GM12878 (cell line): ENCODE measurements around the gene ANKRD11. TPM values are rescaled to one million over a fixed set of nuclear protein-coding genes. Genes with fewer than 3 reads are reported as not detected.

Source experiments
- ATAC-seq: fragments of 200-7000 bp; cut with Tn5 transposase; 3 replicates; pipeline ENCODE4 v1.9.1; 2020; ENCODE audit warnings: mild to moderate bottlenecking, moderate library complexity
- BruUV-seq: library from RNA; stranded (reverse); fragments of 400-500 nt; replicated peaks from 2 replicates; lab custom pipeline; 2021; lab: Mats Ljungman, UMichigan
- CTCF ChIA-PET: fragments of 300-600 bp; sonication (Branson Sonifier 250); formaldehyde crosslinking; extraction: SDS; loops from one replicate; lab custom pipeline; 2021; ENCODE audit warnings: inconsistent platforms; lab: Yijun Ruan, JAX
- POLR2A ChIA-PET: fragments of 350-600 bp; formaldehyde crosslinking; extraction: SDS; loops from one replicate; lab custom pipeline; 2021; ENCODE audit warnings: inconsistent platforms; lab: Charles Lee
- RAD21 ChIA-PET: fragments of 300-600 bp; sonication (Branson Sonifier 250); formaldehyde crosslinking; loops from one replicate; lab custom pipeline; 2023; ENCODE audit warnings: antibody characterized with exemption; ENCODE audit not compliant: unreplicated experiment; lab: Charles Lee
- SMC1A ChIA-PET: fragments of 300-600 bp; sonication (Branson Sonifier 250); formaldehyde crosslinking; loops from one replicate; lab custom pipeline; 2023; ENCODE audit not compliant: unreplicated experiment, uncharacterized antibody; lab: Charles Lee
- DNase-seq: peaks from one replicate; pipeline ENCODE4 v3.0.0-alpha.2; 2011; ENCODE audit warnings: low read depth, low spot score
- FAIRE-seq: peaks from 3 replicates; lab custom pipeline; 2011; peaks lifted over from hg19 to GRCh38; lab: Jason Lieb, UNC
- H2AFZ ChIP-seq: 2 replicates; pipeline ENCODE4 v1.6.0; 2011; ENCODE audit warnings: low read depth, low read length, control low read depth; ENCODE audit not compliant: control insufficient read depth
- H3K27ac ChIP-seq: 2 replicates; pipeline ENCODE4 v1.5.1; 2011; ENCODE audit warnings: control low read depth; ENCODE audit not compliant: control insufficient read depth, insufficient read depth
- H3K27me3 ChIP-seq, 2 experiments: replicated peaks in 1 of 2; 2 replicates each; pipeline versions ENCODE4 v1.6.0 to v1.6.1; 2011; ENCODE audit warnings: low read length in 1 of 2; ENCODE audit not compliant: control insufficient read depth in 2 of 2, insufficient read depth in 2 of 2
- H3K36me3 ChIP-seq, 2 experiments: 2 replicates each; pipeline ENCODE4 v1.5.1; 2011; ENCODE audit warnings: low read length in 1 of 2; ENCODE audit not compliant: control insufficient read depth in 2 of 2, insufficient read depth in 2 of 2
- H3K4me1 ChIP-seq: 2 replicates; pipeline ENCODE4 v1.6.1; 2011; ENCODE audit warnings: mild to moderate bottlenecking, low read length, moderate library complexity, mixed read lengths; ENCODE audit not compliant: control insufficient read depth, insufficient read depth
- H3K4me2 ChIP-seq: 2 replicates; pipeline ENCODE4 v1.6.0; 2011; ENCODE audit warnings: control low read depth; ENCODE audit not compliant: control insufficient read depth, insufficient read depth
- H3K4me3 ChIP-seq: fragments of 200-600 bp; sonication (generic); 2 replicates; pipeline ENCODE4 v1.5.1; 2016
- H3K79me2 ChIP-seq: 2 replicates; pipeline ENCODE4 v1.6.0; 2011; ENCODE audit warnings: low read length; ENCODE audit not compliant: control insufficient read depth, insufficient read depth
- H3K9ac ChIP-seq: 2 replicates; pipeline ENCODE4 v1.8.0; 2011; ENCODE audit warnings: low read length, control low read depth, mixed read lengths; ENCODE audit not compliant: control insufficient read depth, insufficient read depth
- H3K9me3 ChIP-seq: replicated peaks from 3 replicates; pipeline ENCODE4 v1.5.1; 2011; ENCODE audit warnings: mild to moderate bottlenecking, low read length; ENCODE audit not compliant: control insufficient read depth, insufficient read depth
- H4K20me1 ChIP-seq: 2 replicates; pipeline ENCODE4 v1.6.0; 2011; ENCODE audit not compliant: control insufficient read depth, insufficient read depth
- ATF3 ChIP-seq: IDR thresholded peaks from 2 replicates; pipeline ENCODE4 v1.6.1; 2011; ENCODE audit warnings: low read depth, mild to moderate bottlenecking, low read length, moderate library complexity, borderline replicate concordance; ENCODE audit errors: extremely low read depth
- BMI1 ChIP-seq: fragments of 450-650 bp; IDR thresholded peaks from 2 replicates; pipeline ENCODE4 v1.6.1; 2016; ENCODE audit warnings: mild to moderate bottlenecking, moderate library complexity, borderline replicate concordance
- CBX5 ChIP-seq: sonication (generic); IDR thresholded peaks from 2 replicates; pipeline ENCODE4 v1.6.1; 2016; ENCODE audit warnings: low read depth, moderate library complexity, mild to moderate bottlenecking, inconsistent platforms
- CHD4 ChIP-seq: fragments of 200-600 bp; sonication (generic); IDR thresholded peaks from 2 replicates; pipeline ENCODE4 v1.6.1; 2016; ENCODE audit warnings: mild to moderate bottlenecking
- GABPA ChIP-seq: IDR thresholded peaks from 2 replicates; pipeline ENCODE4 v1.6.1; 2014; ENCODE audit warnings: antibody characterized with exemption, low read depth, mild to moderate bottlenecking, inconsistent platforms
- KLF5 ChIP-seq: fragments of 450-650 bp; IDR thresholded peaks from 2 replicates; pipeline ENCODE4 v1.6.1; 2014; ENCODE audit warnings: mild to moderate bottlenecking; ENCODE audit not compliant: partially characterized antibody
- PAX8 ChIP-seq: fragments of 450-650 bp; IDR thresholded peaks from 2 replicates; pipeline ENCODE4 v1.6.1; 2017; ENCODE audit warnings: mild to moderate bottlenecking, moderate library complexity
- POLR2AphosphoS5 ChIP-seq: IDR thresholded peaks from 2 replicates; pipeline ENCODE4 v1.6.1; 2011; ENCODE audit warnings: mild to moderate bottlenecking, low read length, inconsistent platforms
- SREBF1 ChIP-seq: IDR thresholded peaks from 2 replicates; pipeline ENCODE4 v1.6.1; 2012; ENCODE audit warnings: mild to moderate bottlenecking, low read length
- TCF7 ChIP-seq: IDR thresholded peaks from 2 replicates; pipeline ENCODE4 v1.6.1; 2014; ENCODE audit warnings: antibody characterized with exemption, borderline replicate concordance
- YBX1 ChIP-seq: fragments of 450-650 bp; IDR thresholded peaks from 2 replicates; pipeline ENCODE4 v1.6.1; 2016; ENCODE audit warnings: antibody characterized with exemption
- WGBS: methylation state at CpG from one replicate; pipeline ENCODE4 v1.1.6; 2016; ENCODE audit warnings: low lambda C conversion rate; ENCODE audit not compliant: insufficient replicate concordance, insufficient coverage; ENCODE audit errors: missing lambda C conversion rate; 5-methylcytosine and 5-hydroxymethylcytosine counted together
- in situ Hi-C: fragments of 300-500 bp; cut with MboI; formaldehyde crosslinking; loops from 9 replicates; pipeline ENCODE4 v1.14.3; 2018; ENCODE audit warnings: mixed read lengths
- intact Hi-C: fragments of 100-400 bp; cut with micrococcal nuclease; formaldehyde crosslinking; loops from one replicate; pipeline ENCODE4 v1.14.2; 2022; ENCODE audit not compliant: unreplicated experiment
- polyA plus RNA-seq, 11 experiments: library from polyadenylated mRNA; depleted of rRNA in 4 of 11; unstranded in 6 of 11; stranded (reverse) in 5 of 11; fragments of >200 nt; fragmentation: Nextera tagmentation in 4 of 11; fragmentation: Illumina TruSeq in 1 of 11; extraction: Ambion mirVana in 4 of 11; extraction: Trizol in 1 of 11; gene quantifications; 1 replicate in 1 of 11; 2 replicates in 10 of 11; pipeline versions ENCODE4 v1.2.1 to v1.2.3, GENCODE V29; 2011 to 2016; ENCODE audit warnings: inconsistent platforms in 2 of 11, missing spikeins in 2 of 11, low read depth in 1 of 11
- total RNA-seq, 4 experiments: library from RNA; depleted of rRNA in 3 of 4; stranded (reverse); fragments of >200 nt in 3 of 4; fragmentation: Illumina TruSeq in 1 of 4; extraction: Trizol in 1 of 4; gene quantifications; 2 replicates each; pipeline versions ENCODE4 v1.2.1 to v1.2.3, GENCODE V29; 2013 to 2021
- TF ChIP-seq, protein P1 (sequence below): fragments of 450-650 bp; IDR thresholded peaks from 2 replicates; pipeline ENCODE4 v1.6.1; 2017; ENCODE audit warnings: mild to moderate bottlenecking, moderate library complexity

Gene ANKRD11
- total and polyA plus RNA-seq, 10 of the 15 experiments (the other 5 are each of a cell fraction or from before 2014, with no cell fraction given), result 5.1 to 103 (median 27.4) TPM

GRCh38 chr16:89346869-89347268 is 143.5 kb downstream of the ANKRD11 start:
- SMC1A ChIA-PET, result interaction anchor here (1.4 kb wide), 1 partner anchor 11 kb away, joined by 4 read pairs; no protein-coding TSS in a partner anchor
- CTCF ChIA-PET, result interaction anchor here (0.8 kb wide), 1 partner anchor 13 kb away, joined by 3 read pairs; no protein-coding TSS in a partner anchor
- WGBS, result 84% methylated on average over 9 of the region's 9 CpGs
- Histone ChIP-seq H3K4me3 (no peak overlapping the region), H3K4me2 (no peak overlapping the region), H3K27me3 (no peaks in the 10 kb centered on the region), H3K27ac (no peak overlapping the region), H2AFZ (no peak overlapping the region), H4K20me1 (peaks cover 20% of the 10 kb centered on the region), H3K4me1 (peaks cover 11% of the 10 kb centered on the region), H3K9me3 (no peaks in the 10 kb centered on the region), H3K79me2 (peaks cover 89% of the 10 kb centered on the region), H3K9ac (no peak overlapping the region), H3K36me3 (peaks cover 3 to 5% of the 10 kb centered on the region in 2 experiments; a peak in 3 of 4 replicates)
- intact Hi-C loops (no loop called here), in situ Hi-C loops (no loop called here)
- DNase-seq, result no peak
- RAD21 ChIA-PET, result no interaction called here
- TF ChIP-seq CBX5, result no peak
- no peak for TF ChIP-seq POLR2AphosphoS5
- no peak for TF ChIP-seq BMI1
- no peak for TF ChIP-seq CHD4
- TF ChIP-seq, protein P1, sequence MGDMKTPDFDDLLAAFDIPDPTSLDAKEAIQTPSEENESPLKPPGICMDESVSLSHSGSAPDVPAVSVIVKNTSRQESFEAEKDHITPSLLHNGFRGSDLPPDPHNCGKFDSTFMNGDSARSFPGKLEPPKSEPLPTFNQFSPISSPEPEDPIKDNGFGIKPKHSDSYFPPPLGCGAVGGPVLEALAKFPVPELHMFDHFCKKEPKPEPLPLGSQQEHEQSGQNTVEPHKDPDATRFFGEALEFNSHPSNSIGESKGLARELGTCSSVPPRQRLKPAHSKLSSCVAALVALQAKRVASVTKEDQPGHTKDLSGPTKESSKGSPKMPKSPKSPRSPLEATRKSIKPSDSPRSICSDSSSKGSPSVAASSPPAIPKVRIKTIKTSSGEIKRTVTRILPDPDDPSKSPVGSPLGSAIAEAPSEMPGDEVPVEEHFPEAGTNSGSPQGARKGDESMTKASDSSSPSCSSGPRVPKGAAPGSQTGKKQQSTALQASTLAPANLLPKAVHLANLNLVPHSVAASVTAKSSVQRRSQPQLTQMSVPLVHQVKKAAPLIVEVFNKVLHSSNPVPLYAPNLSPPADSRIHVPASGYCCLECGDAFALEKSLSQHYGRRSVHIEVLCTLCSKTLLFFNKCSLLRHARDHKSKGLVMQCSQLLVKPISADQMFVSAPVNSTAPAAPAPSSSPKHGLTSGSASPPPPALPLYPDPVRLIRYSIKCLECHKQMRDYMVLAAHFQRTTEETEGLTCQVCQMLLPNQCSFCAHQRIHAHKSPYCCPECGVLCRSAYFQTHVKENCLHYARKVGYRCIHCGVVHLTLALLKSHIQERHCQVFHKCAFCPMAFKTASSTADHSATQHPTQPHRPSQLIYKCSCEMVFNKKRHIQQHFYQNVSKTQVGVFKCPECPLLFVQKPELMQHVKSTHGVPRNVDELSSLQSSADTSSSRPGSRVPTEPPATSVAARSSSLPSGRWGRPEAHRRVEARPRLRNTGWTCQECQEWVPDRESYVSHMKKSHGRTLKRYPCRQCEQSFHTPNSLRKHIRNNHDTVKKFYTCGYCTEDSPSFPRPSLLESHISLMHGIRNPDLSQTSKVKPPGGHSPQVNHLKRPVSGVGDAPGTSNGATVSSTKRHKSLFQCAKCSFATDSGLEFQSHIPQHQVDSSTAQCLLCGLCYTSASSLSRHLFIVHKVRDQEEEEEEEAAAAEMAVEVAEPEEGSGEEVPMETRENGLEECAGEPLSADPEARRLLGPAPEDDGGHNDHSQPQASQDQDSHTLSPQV, result no peak
- TF ChIP-seq SREBF1, result no peak
- TF ChIP-seq ATF3, result no peak
- no peak for TF ChIP-seq YBX1
- TF ChIP-seq KLF5, result no peak
- TF ChIP-seq PAX8, result no peak
- TF ChIP-seq TCF7, result no peak
- TF ChIP-seq GABPA, result no peak
- no peak for ATAC-seq
- BruUV-seq, result no TSS peak
- POLR2A ChIA-PET, result no interaction called here
- FAIRE-seq, result no peak
